Measurements from ENCODE around the gene KCNQ4.

Gene KCNQ4

DNA sequence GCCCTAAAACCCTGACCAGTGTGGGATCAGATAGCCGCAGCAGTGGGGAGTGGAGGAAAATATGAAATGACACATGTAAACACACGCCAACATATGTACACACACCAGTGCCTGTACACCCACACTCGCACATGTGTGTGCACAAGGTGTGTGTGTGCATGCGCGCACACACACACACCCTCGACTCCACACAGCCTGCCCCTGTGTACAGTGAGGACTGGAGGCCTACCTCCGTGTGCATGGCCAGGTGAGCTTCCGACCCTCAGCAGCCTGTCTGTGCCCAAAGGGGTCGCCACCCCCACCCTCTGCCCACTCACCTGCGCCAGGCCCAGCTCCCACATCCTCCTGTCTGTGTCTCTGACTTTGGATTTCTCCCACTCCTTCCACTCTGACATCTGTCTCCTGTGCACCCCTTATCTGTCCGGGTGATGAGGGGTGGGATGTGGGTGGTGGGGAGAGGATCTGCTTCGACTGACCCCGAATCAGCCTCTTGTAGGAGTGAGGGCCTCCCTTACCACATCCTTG is 46.9 kb downstream of the KCNQ4 start:
- peaks cover 12% of the 10 kb centered on the region for H3K36me3 ChIP-seq (ENCODE audit: insufficient read depth, low read length)
- H3K27me3 ChIP-seq (ENCODE audit: control insufficient read depth in 1 of 2, insufficient read depth in 2 of 2, low read length in 2 of 2): no peaks in the 10 kb centered on the region
- H3K4me1 ChIP-seq (ENCODE audit: insufficient read depth, low read length): peaks cover 3% of the 10 kb centered on the region
- no peak overlapping the region for H3K27ac ChIP-seq (ENCODE audit: low read depth, low read length)
- no peak overlapping the region for H3K4me3 ChIP-seq (ENCODE audit: low read depth in 1 of 2, low read length in 2 of 2)
- H3K9me3 ChIP-seq (ENCODE audit: low read length): no peaks in the 10 kb centered on the region
- no peak overlapping the region for H3K9ac ChIP-seq (ENCODE audit: low read length)

DNA sequence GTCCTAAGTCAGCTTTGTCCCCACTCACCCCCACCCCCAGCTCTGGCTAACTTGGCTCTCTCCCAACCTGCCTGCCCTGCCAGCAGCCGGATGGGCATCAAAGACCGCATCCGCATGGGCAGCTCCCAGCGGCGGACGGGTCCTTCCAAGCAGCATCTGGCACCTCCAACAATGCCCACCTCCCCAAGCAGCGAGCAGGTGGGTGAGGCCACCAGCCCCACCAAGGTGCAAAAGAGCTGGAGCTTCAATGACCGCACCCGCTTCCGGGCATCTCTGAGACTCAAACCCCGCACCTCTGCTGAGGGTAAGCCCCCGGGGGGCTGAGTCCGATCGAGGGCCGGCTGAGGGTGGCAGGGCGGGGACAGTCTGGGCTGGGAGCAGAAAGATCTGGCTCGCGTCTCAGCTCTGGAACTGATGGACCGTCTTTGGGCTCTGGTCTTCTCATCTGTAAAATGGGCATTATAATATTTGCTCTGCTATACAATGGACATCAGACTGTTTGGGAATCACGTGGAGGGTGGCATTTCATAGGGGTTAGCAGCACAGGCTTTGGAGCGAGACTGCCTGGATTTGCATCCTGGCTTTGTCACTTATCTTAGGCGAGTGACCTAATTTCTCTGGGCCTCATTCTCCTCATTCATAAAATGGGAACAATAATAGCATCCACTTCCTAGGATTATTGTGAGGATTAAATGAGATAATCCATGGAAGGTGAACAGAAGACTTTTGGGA is 47.6 kb downstream of the KCNQ4 start:
- H3K9me3 ChIP-seq (ENCODE audit: low read length): no peaks in the 10 kb centered on the region
- peaks cover 14% of the 10 kb centered on the region for H3K36me3 ChIP-seq (ENCODE audit: insufficient read depth, low read length)
- H3K4me3 ChIP-seq (ENCODE audit: low read depth in 1 of 2, low read length in 2 of 2): no peak overlapping the region

DNA sequence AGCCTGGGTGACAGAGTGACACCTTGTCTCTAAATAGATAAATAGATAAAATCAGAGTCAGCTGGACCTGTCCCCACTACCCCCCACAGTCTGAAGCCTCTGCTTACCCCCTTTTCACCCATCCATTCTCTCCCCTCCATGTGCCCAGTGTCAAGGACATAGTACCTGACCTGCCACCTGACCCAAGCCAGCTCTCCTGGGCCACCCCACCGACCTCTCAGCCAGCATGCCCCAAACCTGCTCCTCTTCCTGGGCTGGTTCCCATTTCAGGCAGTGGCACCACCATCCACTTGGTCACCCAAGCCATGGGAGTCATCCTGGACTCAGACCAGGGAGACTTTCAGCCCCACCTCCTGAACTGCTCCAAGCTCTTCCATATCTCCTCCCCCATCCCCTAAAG is 50.4 kb downstream of the KCNQ4 start:
- H3K4me1 ChIP-seq (ENCODE audit: insufficient read depth, low read length): no peaks in the 10 kb centered on the region
- H3K36me3 ChIP-seq (ENCODE audit: insufficient read depth, low read length): peaks cover 11% of the 10 kb centered on the region
- no peaks in the 10 kb centered on the region for H3K27me3 ChIP-seq (ENCODE audit: control insufficient read depth in 1 of 2, insufficient read depth in 2 of 2, low read length in 2 of 2)
- no peaks in the 10 kb centered on the region for H3K9me3 ChIP-seq (ENCODE audit: low read length)
- no peak overlapping the region for H3K27ac ChIP-seq (ENCODE audit: low read depth, low read length)
- no peak overlapping the region for H3K4me3 ChIP-seq (ENCODE audit: low read depth in 1 of 2, low read length in 2 of 2)
- no peak overlapping the region for H3K9ac ChIP-seq (ENCODE audit: low read length)

More for the DNA sequence above, 47.6 kb downstream of the KCNQ4 start:
- Histone ChIP-seq H3K27me3 (ENCODE audit: control insufficient read depth in 1 of 2, insufficient read depth in 2 of 2, low read length in 2 of 2) (no peaks in the 10 kb centered on the region), H3K27ac (ENCODE audit: low read depth, low read length) (no peak overlapping the region), H3K4me1 (ENCODE audit: insufficient read depth, low read length) (no peaks in the 10 kb centered on the region), H3K9ac (ENCODE audit: low read length) (no peak overlapping the region)

DNA sequence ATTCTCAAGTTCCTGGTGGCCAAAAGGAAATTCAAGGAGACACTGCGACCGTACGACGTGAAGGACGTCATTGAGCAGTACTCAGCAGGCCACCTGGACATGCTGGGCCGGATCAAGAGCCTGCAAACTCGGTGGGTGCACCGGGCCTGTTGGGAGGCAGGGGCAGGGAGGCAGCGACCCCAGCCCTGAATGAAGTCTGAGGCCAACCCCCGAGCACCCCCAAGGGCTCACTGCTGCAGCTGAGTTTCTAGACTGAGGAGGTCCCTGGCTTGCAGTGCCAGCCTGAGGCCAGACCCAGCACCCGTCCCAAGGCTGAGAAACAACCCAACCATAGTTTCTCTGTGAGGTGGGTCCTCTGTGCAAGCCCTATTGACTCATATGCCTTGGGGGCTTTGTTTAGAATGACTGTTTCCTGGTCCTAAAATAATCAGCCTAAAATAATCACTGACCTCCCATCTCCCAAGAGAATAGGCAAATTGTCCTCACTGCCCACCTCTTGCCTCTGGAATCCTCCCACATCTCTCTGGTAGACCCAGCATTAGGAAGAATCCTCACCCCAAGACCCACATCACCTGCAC is 51.5 kb downstream of the KCNQ4 start:
- Histone ChIP-seq H3K36me3 (ENCODE audit: insufficient read depth, low read length) (peaks cover 11% of the 10 kb centered on the region), H3K9me3 (ENCODE audit: low read length) (no peaks in the 10 kb centered on the region), H3K4me1 (ENCODE audit: insufficient read depth, low read length) (no peaks in the 10 kb centered on the region), H3K4me3 (ENCODE audit: low read depth in 1 of 2, low read length in 2 of 2) (no peak overlapping the region), H3K27me3 (ENCODE audit: control insufficient read depth in 1 of 2, insufficient read depth in 2 of 2, low read length in 2 of 2) (no peaks in the 10 kb centered on the region), H3K27ac (ENCODE audit: low read depth, low read length) (no peak overlapping the region), H3K9ac (ENCODE audit: low read length) (no peak overlapping the region)

DNA sequence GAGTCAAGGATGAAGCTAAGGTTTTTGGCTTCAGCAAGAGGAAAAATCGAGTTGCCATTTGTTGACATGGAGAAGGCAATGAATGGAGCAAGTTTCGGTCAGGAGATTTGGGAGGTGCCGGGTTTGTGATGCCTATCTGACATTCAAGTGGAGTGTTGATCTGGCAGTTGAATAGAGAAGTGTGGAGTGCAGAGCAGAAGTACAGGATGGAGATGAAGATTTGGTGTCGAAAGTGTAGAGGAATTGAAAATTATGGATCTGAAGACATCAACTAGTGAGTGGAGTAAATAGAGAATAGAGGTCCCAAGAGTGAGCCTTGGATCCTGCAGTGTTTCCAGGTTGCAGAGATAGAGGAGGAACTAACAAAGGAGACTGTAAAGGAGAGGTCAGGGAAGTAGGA is 52.7 kb downstream of the KCNQ4 start:
- Histone ChIP-seq H3K4me1 (ENCODE audit: insufficient read depth, low read length) (no peaks in the 10 kb centered on the region), H3K9ac (ENCODE audit: low read length) (no peak overlapping the region), H3K27ac (ENCODE audit: low read depth, low read length) (no peak overlapping the region), H3K4me3 (ENCODE audit: low read depth in 1 of 2, low read length in 2 of 2) (no peak overlapping the region), H3K9me3 (ENCODE audit: low read length) (no peaks in the 10 kb centered on the region), H3K36me3 (ENCODE audit: insufficient read depth, low read length) (peaks cover 11% of the 10 kb centered on the region), H3K27me3 (ENCODE audit: control insufficient read depth in 1 of 2, insufficient read depth in 2 of 2, low read length in 2 of 2) (no peaks in the 10 kb centered on the region)

DNA sequence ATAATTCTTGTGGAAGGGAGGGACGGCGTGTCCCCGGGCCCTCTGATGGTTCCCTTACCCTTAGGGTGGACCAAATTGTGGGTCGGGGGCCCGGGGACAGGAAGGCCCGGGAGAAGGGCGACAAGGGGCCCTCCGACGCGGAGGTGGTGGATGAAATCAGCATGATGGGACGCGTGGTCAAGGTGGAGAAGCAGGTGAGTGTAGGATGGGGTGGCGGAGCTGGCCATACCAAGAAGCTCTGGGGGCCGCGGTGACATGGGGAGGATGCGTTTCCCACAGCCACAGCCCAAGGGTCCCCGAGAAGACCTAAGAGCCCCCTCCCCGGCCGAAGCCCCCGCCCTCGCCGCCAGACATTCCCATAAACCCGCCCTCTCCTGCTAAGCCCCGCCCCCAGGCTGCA is 54.0 kb downstream of the KCNQ4 start:
- no peaks in the 10 kb centered on the region for H3K27me3 ChIP-seq (ENCODE audit: control insufficient read depth in 1 of 2, insufficient read depth in 2 of 2, low read length in 2 of 2)
- peaks cover 2% of the 10 kb centered on the region for H3K9me3 ChIP-seq (ENCODE audit: low read length)
- no peaks in the 10 kb centered on the region for H3K4me1 ChIP-seq (ENCODE audit: insufficient read depth, low read length)
- H3K4me3 ChIP-seq (ENCODE audit: low read depth in 1 of 2, low read length in 2 of 2): no peak overlapping the region
- peaks cover 7% of the 10 kb centered on the region for H3K36me3 ChIP-seq (ENCODE audit: insufficient read depth, low read length)
- no peak overlapping the region for H3K27ac ChIP-seq (ENCODE audit: low read depth, low read length)
- no peak overlapping the region for H3K9ac ChIP-seq (ENCODE audit: low read length)

DNA sequence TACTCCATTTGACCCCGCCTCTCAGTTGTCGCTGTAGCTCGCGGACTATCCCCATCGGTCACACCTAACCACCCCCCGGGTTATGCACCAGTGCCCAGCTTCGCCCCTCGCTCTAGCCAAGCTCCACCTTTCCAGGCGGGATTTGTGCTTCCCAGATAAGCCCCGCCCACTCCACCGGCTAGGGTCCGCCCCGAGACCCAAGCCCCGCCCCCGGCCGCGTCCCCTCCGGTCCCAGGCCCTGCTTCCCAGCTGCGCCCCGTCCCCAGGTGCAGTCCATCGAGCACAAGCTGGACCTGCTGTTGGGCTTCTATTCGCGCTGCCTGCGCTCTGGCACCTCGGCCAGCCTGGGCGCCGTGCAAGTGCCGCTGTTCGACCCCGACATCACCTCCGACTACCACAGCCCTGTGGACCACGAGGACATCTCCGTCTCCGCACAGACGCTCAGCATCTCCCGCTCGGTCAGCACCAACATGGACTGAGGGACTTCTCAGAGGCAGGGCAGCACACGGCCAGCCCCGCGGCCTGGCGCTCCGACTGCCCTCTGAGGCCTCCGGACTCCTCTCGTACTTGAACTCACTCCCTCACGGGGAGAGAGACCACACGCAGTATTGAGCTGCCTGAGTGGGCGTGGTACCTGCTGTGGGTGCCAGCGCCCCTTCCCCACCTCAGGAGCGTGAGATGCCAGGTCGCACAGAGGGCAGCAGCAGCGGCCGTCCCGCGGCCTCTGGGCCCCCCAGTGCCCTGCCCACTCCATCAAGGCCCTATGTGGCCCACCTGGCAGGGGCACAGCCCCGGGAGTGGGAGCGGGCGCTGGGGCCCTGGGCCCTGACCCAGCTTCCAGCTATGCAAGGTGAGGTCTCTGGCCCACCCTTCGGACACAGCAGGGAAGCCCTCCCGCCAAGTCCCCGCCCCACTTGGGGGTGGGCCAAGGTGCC is 54.7 kb downstream of the KCNQ4 start:
- Histone ChIP-seq H3K4me1 (ENCODE audit: insufficient read depth, low read length) (no peaks in the 10 kb centered on the region), H3K27me3 (ENCODE audit: control insufficient read depth in 1 of 2, insufficient read depth in 2 of 2, low read length in 2 of 2) (no peaks in the 10 kb centered on the region), H3K27ac (ENCODE audit: low read depth, low read length) (no peak overlapping the region), H3K9ac (ENCODE audit: low read length) (no peak overlapping the region), H3K9me3 (ENCODE audit: low read length) (peaks cover 5% of the 10 kb centered on the region), H3K4me3 (ENCODE audit: low read depth in 1 of 2, low read length in 2 of 2) (no peak overlapping the region), H3K36me3 (ENCODE audit: insufficient read depth, low read length) (peaks cover 3% of the 10 kb centered on the region)

DNA sequence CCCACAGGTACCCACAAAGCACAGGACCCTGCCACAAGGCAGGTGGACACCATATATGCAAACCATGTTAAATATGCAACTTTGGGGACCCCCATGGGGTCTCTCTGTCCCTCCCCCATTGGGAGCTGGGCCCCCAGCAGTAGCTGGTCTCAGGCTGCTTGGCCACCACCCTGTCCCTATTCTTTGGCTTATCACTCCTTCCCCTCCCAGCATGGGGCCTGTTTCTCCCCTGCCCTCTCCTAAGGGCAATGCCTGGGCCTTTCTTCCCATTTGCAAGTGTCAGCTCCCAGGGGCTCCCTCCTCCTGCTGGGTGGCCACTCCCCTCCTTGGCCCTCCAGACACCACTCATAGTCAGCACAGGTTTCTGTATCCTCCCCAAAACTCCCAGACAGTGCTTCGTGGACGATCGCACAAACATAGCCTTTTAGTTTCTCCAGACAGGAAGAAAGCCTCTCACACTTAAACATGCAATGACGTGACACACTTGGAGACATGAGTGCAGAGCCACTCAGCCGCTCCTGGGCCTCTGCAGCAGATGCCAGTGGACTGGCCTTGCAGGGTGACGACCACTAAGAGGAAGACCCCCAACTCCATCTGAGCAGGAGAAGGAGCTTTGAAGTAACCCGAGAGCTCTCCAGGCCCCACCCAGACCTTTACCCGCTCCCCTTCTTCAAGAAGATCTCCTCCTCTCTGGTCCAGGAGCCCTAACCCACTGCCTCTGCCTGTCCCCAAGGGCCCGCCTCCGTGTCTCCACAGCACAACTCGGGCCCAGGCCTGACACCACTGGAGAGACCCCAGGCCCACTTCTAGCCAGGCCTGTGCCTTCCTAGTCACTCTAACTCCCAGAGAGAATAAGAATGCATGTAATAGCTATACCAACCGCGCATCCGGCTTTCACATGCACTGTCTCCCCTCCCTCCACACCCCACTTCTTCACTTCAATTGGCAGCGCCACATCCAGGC is 55.7 kb downstream of the KCNQ4 start:
- Histone ChIP-seq H3K9me3 (ENCODE audit: low read length) (peaks cover 5% of the 10 kb centered on the region), H3K9ac (ENCODE audit: low read length) (no peak overlapping the region), H3K4me1 (ENCODE audit: insufficient read depth, low read length) (no peaks in the 10 kb centered on the region), H3K27me3 (ENCODE audit: control insufficient read depth in 1 of 2, insufficient read depth in 2 of 2, low read length in 2 of 2) (no peaks in the 10 kb centered on the region), H3K36me3 (ENCODE audit: insufficient read depth, low read length) (peaks cover 3% of the 10 kb centered on the region), H3K4me3 (ENCODE audit: low read depth in 1 of 2, low read length in 2 of 2) (no peak overlapping the region), H3K27ac (ENCODE audit: low read depth, low read length) (no peak overlapping the region)

DNA sequence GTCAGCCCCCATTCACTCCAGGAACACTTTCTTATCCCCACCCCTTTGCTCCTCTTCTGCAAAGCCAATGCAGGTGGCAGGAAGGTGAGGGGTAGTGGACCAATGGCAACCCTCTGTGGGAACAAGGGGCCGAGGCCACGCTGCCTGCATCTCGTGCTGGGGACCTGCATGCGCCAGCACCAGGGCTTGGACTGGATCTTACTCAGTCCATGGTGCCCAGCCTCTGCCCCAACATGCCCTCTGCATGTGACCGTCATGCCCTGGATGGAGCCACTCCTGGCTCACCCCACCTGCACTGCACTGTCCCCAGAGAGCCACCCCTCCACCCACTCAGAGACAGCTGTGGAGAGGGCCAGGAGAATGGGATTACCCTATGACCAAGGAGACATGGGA is 56.4 kb downstream of the KCNQ4 start:
- Histone ChIP-seq H3K9ac (ENCODE audit: low read length) (no peak overlapping the region), H3K9me3 (ENCODE audit: low read length) (peaks cover 5% of the 10 kb centered on the region), H3K36me3 (ENCODE audit: insufficient read depth, low read length) (peaks cover 3% of the 10 kb centered on the region), H3K27ac (ENCODE audit: low read depth, low read length) (no peak overlapping the region), H3K4me1 (ENCODE audit: insufficient read depth, low read length) (no peaks in the 10 kb centered on the region), H3K27me3 (ENCODE audit: control insufficient read depth in 1 of 2, insufficient read depth in 2 of 2, low read length in 2 of 2) (no peaks in the 10 kb centered on the region), H3K4me3 (ENCODE audit: low read depth in 1 of 2, low read length in 2 of 2) (no peak overlapping the region)

DNA sequence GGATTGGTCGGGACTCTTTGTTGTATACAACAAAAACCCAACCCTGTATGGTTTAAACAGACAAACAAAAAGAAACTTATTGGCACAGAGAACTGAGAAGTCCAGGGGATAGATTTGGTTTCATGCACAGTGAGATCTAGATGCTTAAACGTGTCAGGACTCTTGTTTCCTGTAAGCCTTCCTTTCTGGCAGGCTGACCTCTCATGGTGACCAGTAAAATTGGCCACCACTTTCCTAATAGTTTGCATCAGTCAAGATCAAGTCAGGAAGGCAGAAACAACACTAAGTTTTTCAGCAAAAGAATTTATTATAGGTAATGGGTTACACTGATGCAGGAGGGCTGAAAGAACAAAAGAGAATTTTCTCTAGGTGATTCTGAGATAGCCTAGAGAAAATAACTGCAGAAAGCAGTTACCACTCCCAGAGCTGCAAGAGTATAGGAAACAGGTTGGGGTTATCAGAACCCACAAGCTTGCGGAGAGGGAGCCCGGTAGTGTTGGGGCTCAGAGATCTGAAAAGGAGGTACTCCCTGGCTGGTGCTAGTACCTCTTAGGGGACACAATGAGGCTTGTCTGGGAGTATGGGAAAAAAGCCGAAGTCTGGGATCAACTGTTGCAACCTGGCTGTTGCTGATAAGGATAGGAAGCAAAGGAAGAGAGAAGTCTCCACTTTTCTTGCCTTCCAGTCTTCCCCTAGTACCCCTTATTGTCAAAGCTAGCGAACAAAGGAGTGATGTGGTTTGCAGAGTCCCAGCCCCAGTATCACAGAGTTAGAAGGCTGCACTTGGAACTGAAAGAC is 57.1 kb downstream of the KCNQ4 start:
- Histone ChIP-seq H3K4me3 (ENCODE audit: low read depth in 1 of 2, low read length in 2 of 2) (no peak overlapping the region), H3K9ac (ENCODE audit: low read length) (no peak overlapping the region)

More for the DNA sequence above, 57.1 kb downstream of the KCNQ4 start:
- H3K27ac ChIP-seq (ENCODE audit: low read depth, low read length): no peak overlapping the region
- peaks cover 3% of the 10 kb centered on the region for H3K36me3 ChIP-seq (ENCODE audit: insufficient read depth, low read length)
- no peaks in the 10 kb centered on the region for H3K4me1 ChIP-seq (ENCODE audit: insufficient read depth, low read length)
- H3K9me3 ChIP-seq (ENCODE audit: low read length): peaks cover 5% of the 10 kb centered on the region
- no peaks in the 10 kb centered on the region for H3K27me3 ChIP-seq (ENCODE audit: control insufficient read depth in 1 of 2, insufficient read depth in 2 of 2, low read length in 2 of 2)
